SJSA1 (cell line): Measurements from ENCODE around the gene KDELR1. TPM values are rescaled to one million over a fixed set of nuclear protein-coding genes. Genes with fewer than 3 reads are reported as not detected.

Source experiments
- DNase-seq, 2 experiments: peaks; one replicate each; pipeline ENCODE4 v3.0.0-alpha.2; 2015 to 2020; ENCODE audit warnings: low spot score in 2 of 2, low read depth in 1 of 2
- H3K27ac ChIP-seq: fragments of 250-450 bp; sonication (Bioruptor Pico); 2 replicates; pipeline ENCODE4 v1.5.1; 2020; ENCODE audit warnings: mild to moderate bottlenecking, moderate library complexity
- H3K27me3 ChIP-seq: fragments of 250-450 bp; sonication (Bioruptor Pico); replicated peaks from 2 replicates; pipeline ENCODE4 v1.5.1; 2020; ENCODE audit warnings: mild to moderate bottlenecking, moderate library complexity
- H3K36me3 ChIP-seq: fragments of 250-450 bp; sonication (Bioruptor Pico); 2 replicates; pipeline ENCODE4 v1.5.1; 2020; ENCODE audit warnings: mild to moderate bottlenecking
- H3K4me1 ChIP-seq: fragments of 250-450 bp; sonication (Bioruptor Pico); replicated peaks from 2 replicates; pipeline ENCODE4 v1.6.1; 2021; ENCODE audit warnings: mild to moderate bottlenecking
- H3K4me3 ChIP-seq: fragments of 250-450 bp; sonication (Bioruptor Pico); 2 replicates; pipeline ENCODE4 v1.5.1; 2020; ENCODE audit warnings: mild to moderate bottlenecking
- H3K9me3 ChIP-seq: fragments of 250-450 bp; sonication (Bioruptor Pico); replicated peaks from 2 replicates; pipeline ENCODE4 v1.5.1; 2020; ENCODE audit warnings: mild to moderate bottlenecking
- total RNA-seq: library from RNA; depleted of rRNA; stranded (reverse); fragments of >200 nt; shearing (Covaris generic); gene quantifications from 2 replicates; pipeline ENCODE4 v1.2.3, GENCODE V29; 2014

The KDELR1 gene
- total RNA-seq, 1 experiment from 2014 or later: 99.3 TPM

- no peaks in the 10 kb centered on the region for H3K27me3 ChIP-seq
- no peak overlapping the region for H3K4me3 ChIP-seq
- H3K9me3 ChIP-seq: no peaks in the 10 kb centered on the region
- H3K4me1 ChIP-seq: peaks cover 6% of the 10 kb centered on the region
- DNase-seq: no peak
- H3K36me3 ChIP-seq: no peaks in the 10 kb centered on the region
- no peak overlapping the region for H3K27ac ChIP-seq
These were observed 35.9 kb downstream of the KDELR1 start for GRCh38 chr19:48355365-48355954.

GRCh38 chr19:48354332-48354992, 36.9 kb downstream of the KDELR1 start:
- H3K27me3 ChIP-seq: no peaks in the 10 kb centered on the region
- peak in 1 of 2 experiments; percentile 41 for DNase-seq
- H3K9me3 ChIP-seq: no peaks in the 10 kb centered on the region
- no peak overlapping the region for H3K27ac ChIP-seq
- H3K36me3 ChIP-seq: no peaks in the 10 kb centered on the region
- peaks cover 6% of the 10 kb centered on the region for H3K4me1 ChIP-seq
- no peak overlapping the region for H3K4me3 ChIP-seq

- Histone ChIP-seq H3K9me3 (no peaks in the 10 kb centered on the region), H3K4me3 (no peak overlapping the region), H3K27ac (no peak overlapping the region), H3K27me3 (no peaks in the 10 kb centered on the region), H3K36me3 (no peaks in the 10 kb centered on the region), H3K4me1 (peaks cover 6% of the 10 kb centered on the region)
- no peak for DNase-seq
These were observed 37.7 kb downstream of the KDELR1 start for GRCh38 chr19:48353677-48354076.

- DNase-seq: peak; percentile 46 to 77
- Histone ChIP-seq H3K9me3 (no peaks in the 10 kb centered on the region), H3K4me3 (no peak overlapping the region), H3K36me3 (no peaks in the 10 kb centered on the region), H3K27me3 (no peaks in the 10 kb centered on the region), H3K4me1 (peaks cover 6% of the 10 kb centered on the region), H3K27ac (no peak overlapping the region)
These were observed 40.0 kb downstream of the KDELR1 start for GRCh38 chr19:48351341-48351752.

GRCh38 chr19:48350856-48351255, 40.5 kb downstream of the KDELR1 start:
- Histone ChIP-seq H3K4me3 (no peak overlapping the region), H3K27ac (no peak overlapping the region), H3K36me3 (no peaks in the 10 kb centered on the region), H3K27me3 (no peaks in the 10 kb centered on the region), H3K9me3 (no peaks in the 10 kb centered on the region), H3K4me1 (peaks cover 6% of the 10 kb centered on the region)
- no peak for DNase-seq

- no peaks in the 10 kb centered on the region for H3K9me3 ChIP-seq
- no peak for DNase-seq
- H3K27ac ChIP-seq: no peak overlapping the region
- H3K4me1 ChIP-seq: no peaks in the 10 kb centered on the region
- H3K27me3 ChIP-seq: no peaks in the 10 kb centered on the region
- H3K4me3 ChIP-seq: no peak overlapping the region
- H3K36me3 ChIP-seq: no peaks in the 10 kb centered on the region
These were observed 42.6 kb downstream of the KDELR1 start for GRCh38 chr19:48348737-48349136.

- no peak overlapping the region for H3K27ac ChIP-seq
- DNase-seq: no peak
- H3K4me3 ChIP-seq: no peak overlapping the region
These were observed 43.3 kb downstream of the KDELR1 start for GRCh38 chr19:48348045-48348444.

GRCh38 chr19:48346191-48346590, 45.2 kb downstream of the KDELR1 start:
- no peaks in the 10 kb centered on the region for H3K9me3 ChIP-seq
- H3K27ac ChIP-seq: no peak overlapping the region
- H3K36me3 ChIP-seq: no peaks in the 10 kb centered on the region
- no peak for DNase-seq
- H3K4me1 ChIP-seq: no peaks in the 10 kb centered on the region
- no peak overlapping the region for H3K4me3 ChIP-seq
- no peaks in the 10 kb centered on the region for H3K27me3 ChIP-seq

More at GRCh38 chr19:48348045-48348444, 43.3 kb downstream of the KDELR1 start:
- no peaks in the 10 kb centered on the region for H3K36me3 ChIP-seq
- no peaks in the 10 kb centered on the region for H3K27me3 ChIP-seq
- H3K9me3 ChIP-seq: no peaks in the 10 kb centered on the region
- no peaks in the 10 kb centered on the region for H3K4me1 ChIP-seq

- no peak overlapping the region for H3K4me3 ChIP-seq
- H3K27ac ChIP-seq: no peak overlapping the region
- H3K4me1 ChIP-seq: no peaks in the 10 kb centered on the region
- no peaks in the 10 kb centered on the region for H3K27me3 ChIP-seq
- DNase-seq: no peak
- no peaks in the 10 kb centered on the region for H3K36me3 ChIP-seq
- H3K9me3 ChIP-seq: no peaks in the 10 kb centered on the region
These were observed 46.5 kb downstream of the KDELR1 start for GRCh38 chr19:48344892-48345291.

GRCh38 chr19:48342841-48343540, 48.4 kb downstream of the KDELR1 start:
- no peak for DNase-seq
- no peak overlapping the region for H3K4me3 ChIP-seq
- no peaks in the 10 kb centered on the region for H3K4me1 ChIP-seq
- no peak overlapping the region for H3K27ac ChIP-seq
- H3K36me3 ChIP-seq: no peaks in the 10 kb centered on the region
- H3K27me3 ChIP-seq: no peaks in the 10 kb centered on the region
- no peaks in the 10 kb centered on the region for H3K9me3 ChIP-seq

- DNase-seq: no peak
These were observed 49.0 kb downstream of the KDELR1 start for GRCh38 chr19:48342414-48342738.

GRCh38 chr19:48341515-48342413, 49.6 kb downstream of the KDELR1 start:
- Histone ChIP-seq H3K27ac (no peak overlapping the region), H3K4me1 (no peaks in the 10 kb centered on the region), H3K4me3 (no peak overlapping the region), H3K27me3 (no peaks in the 10 kb centered on the region), H3K36me3 (no peaks in the 10 kb centered on the region), H3K9me3 (no peaks in the 10 kb centered on the region)
- DNase-seq: no peak

More at GRCh38 chr19:48342414-48342738, 49.0 kb downstream of the KDELR1 start:
- Histone ChIP-seq H3K27ac (no peak overlapping the region), H3K27me3 (no peaks in the 10 kb centered on the region), H3K9me3 (no peaks in the 10 kb centered on the region), H3K4me1 (no peaks in the 10 kb centered on the region), H3K4me3 (no peak overlapping the region), H3K36me3 (no peaks in the 10 kb centered on the region)

GRCh38 chr19:48340995-48341394, 50.4 kb downstream of the KDELR1 start:
- Histone ChIP-seq H3K4me1 (no peaks in the 10 kb centered on the region), H3K4me3 (no peak overlapping the region), H3K27me3 (no peaks in the 10 kb centered on the region), H3K36me3 (no peaks in the 10 kb centered on the region), H3K27ac (no peak overlapping the region), H3K9me3 (no peaks in the 10 kb centered on the region)
- no peak for DNase-seq
